Urinary bladder (tissue), 4 donors: ENCODE measurements around the gene SLC10A7. TPM values are rescaled to one million over a fixed set of nuclear protein-coding genes. Genes with fewer than 3 reads are reported as not detected.

Experiments
- DNase-seq: peaks from one replicate; pipeline ENCODE4 v3.0.0-alpha.2; 2015; ENCODE audit errors: extremely low spot score
- H3K27ac ChIP-seq: one replicate; pipeline ENCODE4 v1.5.1; 2013; ENCODE audit warnings: low read depth, mild to moderate bottlenecking, moderate library complexity
- H3K36me3 ChIP-seq: one replicate; pipeline ENCODE4 v1.6.1; 2013; ENCODE audit warnings: mild to moderate bottlenecking, moderate library complexity; ENCODE audit not compliant: insufficient read depth
- H3K4me1 ChIP-seq: one replicate; pipeline ENCODE4 v1.6.1; 2013; ENCODE audit warnings: mild to moderate bottlenecking, moderate library complexity; ENCODE audit not compliant: insufficient read depth
- H3K4me3 ChIP-seq: one replicate; pipeline ENCODE4 v1.5.1; 2013; ENCODE audit warnings: low read depth, low read length
- WGBS: extraction: QIAGEN DNeasy Blood & Tissue Kit; methylation state at CpG from one replicate; pipeline ENCODE4 v1.1.7; 2013; 5-methylcytosine and 5-hydroxymethylcytosine counted together
- polyA plus RNA-seq: library from polyadenylated mRNA; stranded (reverse); fragments of 200-250 nt; gene quantifications from one replicate; pipeline ENCODE4 v1.2.3, GENCODE V29; 2013
- total RNA-seq: library from RNA; depleted of rRNA; stranded (reverse); fragments of >200 nt; gene quantifications from one replicate; pipeline ENCODE4 v1.2.3, GENCODE V29; 2014
- donor health status: healthy with polysubstance abuse.
- donor health status: healthy.

SLC10A7 gene
- total and polyA plus RNA-seq, 2 donors, result 5.4 to 42.9 TPM

GRCh38 chr4:146288193-146288592 lies 233.5 kb downstream of the SLC10A7 start:
- 62% methylated on average over 4 of the region's 4 CpGs for WGBS
- no peaks in the 10 kb centered on the region for H3K36me3 ChIP-seq
- DNase-seq, result no peak
- H3K4me3 ChIP-seq, result no peak overlapping the region
- no peaks in the 10 kb centered on the region for H3K4me1 ChIP-seq
- H3K27ac ChIP-seq, result no peak overlapping the region

GRCh38 chr4:146285037-146285436 lies 236.7 kb downstream of the SLC10A7 start:
- Histone ChIP-seq H3K4me1 (no peaks in the 10 kb centered on the region), H3K36me3 (no peaks in the 10 kb centered on the region), H3K4me3 (no peak overlapping the region), H3K27ac (no peak overlapping the region)
- no peak for DNase-seq

GRCh38 chr4:146283758-146284651 lies 237.7 kb downstream of the SLC10A7 start:
- DNase-seq, result no peak
- no peak overlapping the region for H3K27ac ChIP-seq
- H3K36me3 ChIP-seq, result no peaks in the 10 kb centered on the region
- H3K4me1 ChIP-seq, result no peaks in the 10 kb centered on the region
- no peak overlapping the region for H3K4me3 ChIP-seq
- WGBS, result 68% methylated on average over 3 of the region's 3 CpGs

GRCh38 chr4:146282657-146283056 lies 239.1 kb downstream of the SLC10A7 start:
- Histone ChIP-seq H3K27ac (no peak overlapping the region), H3K4me3 (no peak overlapping the region), H3K4me1 (no peaks in the 10 kb centered on the region), H3K36me3 (no peaks in the 10 kb centered on the region)
- no peak for DNase-seq

GRCh38 chr4:146278986-146279385 lies 242.8 kb downstream of the SLC10A7 start:
- Histone ChIP-seq H3K27ac (no peak overlapping the region), H3K4me3 (no peak overlapping the region), H3K36me3 (no peaks in the 10 kb centered on the region), H3K4me1 (no peaks in the 10 kb centered on the region)
- no peak for DNase-seq
- 60% methylated on average over 1 of the region's 1 CpG for WGBS

- Histone ChIP-seq H3K27ac (no peak overlapping the region), H3K36me3 (no peaks in the 10 kb centered on the region), H3K4me1 (no peaks in the 10 kb centered on the region), H3K4me3 (no peak overlapping the region)
- no peak for DNase-seq
Observed at GRCh38 chr4:146275370-146275769, 246.4 kb downstream of the SLC10A7 start.

- Histone ChIP-seq H3K4me3 (no peak overlapping the region), H3K36me3 (no peaks in the 10 kb centered on the region), H3K4me1 (no peaks in the 10 kb centered on the region), H3K27ac (no peak overlapping the region)
- DNase-seq, result no peak
- WGBS, result 98% methylated on average over 1 of the region's 1 CpG
Observed at GRCh38 chr4:146274774-146275173, 247.0 kb downstream of the SLC10A7 start.

- no peak for DNase-seq
Observed at GRCh38 chr4:146273204-146273901, 248.4 kb downstream of the SLC10A7 start.

GRCh38 chr4:146271466-146271865 lies 250.3 kb downstream of the SLC10A7 start:
- DNase-seq, result no peak
- 97% methylated on average over 3 of the region's 3 CpGs for WGBS
- H3K36me3 ChIP-seq, result no peaks in the 10 kb centered on the region
- H3K4me3 ChIP-seq, result no peak overlapping the region
- H3K27ac ChIP-seq, result no peak overlapping the region
- H3K4me1 ChIP-seq, result no peaks in the 10 kb centered on the region

More at GRCh38 chr4:146273204-146273901, 248.4 kb downstream of the SLC10A7 start:
- Histone ChIP-seq H3K4me1 (no peaks in the 10 kb centered on the region), H3K27ac (no peak overlapping the region), H3K36me3 (no peaks in the 10 kb centered on the region), H3K4me3 (no peak overlapping the region)
- WGBS, result 88% methylated on average over 5 of the region's 5 CpGs

GRCh38 chr4:146269228-146269653 lies 252.5 kb downstream of the SLC10A7 start:
- Histone ChIP-seq H3K4me1 (no peaks in the 10 kb centered on the region), H3K4me3 (no peak overlapping the region), H3K27ac (no peak overlapping the region), H3K36me3 (no peaks in the 10 kb centered on the region)
- no peak for DNase-seq
- WGBS, result 63% methylated on average over 2 of the region's 2 CpGs

- H3K4me1 ChIP-seq, result no peaks in the 10 kb centered on the region
- H3K4me3 ChIP-seq, result no peak overlapping the region
- H3K36me3 ChIP-seq, result no peaks in the 10 kb centered on the region
- 60% methylated on average over 5 of the region's 5 CpGs for WGBS
- no peak overlapping the region for H3K27ac ChIP-seq
- no peak for DNase-seq
Observed at GRCh38 chr4:146267826-146268225, 253.9 kb downstream of the SLC10A7 start.

GRCh38 chr4:146265950-146266490 lies 255.7 kb downstream of the SLC10A7 start:
- Histone ChIP-seq H3K4me3 (no peak overlapping the region), H3K36me3 (no peaks in the 10 kb centered on the region), H3K27ac (no peak overlapping the region), H3K4me1 (no peaks in the 10 kb centered on the region)
- DNase-seq, result no peak
- WGBS, result 87% methylated on average over 2 of the region's 2 CpGs

GRCh38 chr4:146263793-146264192 lies 257.9 kb downstream of the SLC10A7 start:
- Histone ChIP-seq H3K4me1 (no peaks in the 10 kb centered on the region), H3K36me3 (no peaks in the 10 kb centered on the region), H3K4me3 (no peak overlapping the region), H3K27ac (no peak overlapping the region)
- DNase-seq, result no peak

- no peaks in the 10 kb centered on the region for H3K4me1 ChIP-seq
- 91% methylated on average over 2 of the region's 2 CpGs for WGBS
- H3K4me3 ChIP-seq, result no peak overlapping the region
- H3K36me3 ChIP-seq, result no peaks in the 10 kb centered on the region
- H3K27ac ChIP-seq, result no peak overlapping the region
- DNase-seq, result no peak
Observed at GRCh38 chr4:146261041-146261440, 260.7 kb downstream of the SLC10A7 start.
